Ovary (tissue), 3 donors: ENCODE results near the gene UQCR11.

Source experiments
- CTCF ChIP-seq, 3 donors: fragments of 450-650 bp in 2 of 3; fragments of 200-600 bp in 1 of 3; IDR thresholded peaks; one replicate each; pipeline versions ENCODE4 v1.5.1 to v1.8.0; 2016 to 2022; ENCODE audit warnings: antibody characterized with exemption in 3 of 3, mild to moderate bottlenecking in 1 of 3
- EP300 ChIP-seq: sonication (generic); formaldehyde crosslinking; IDR thresholded peaks from one replicate; pipeline ENCODE4 v1.6.1; 2017; ENCODE audit warnings: antibody characterized with exemption
- donor health status: DM: no; HTN: no; CAD: no.

GRCh38 chr19:1632462-1633268 lies 27.4 kb upstream of the UQCR11 start:
- no peak for TF ChIP-seq CTCF (IDR thresholded peaks at IDR 0.05)
- TF ChIP-seq EP300: no peak
